ENCODE measurements around the gene PAPOLG.

Gene PAPOLG

GRCh38 chr2:60834270-60834717 is 78.2 kb downstream of the PAPOLG start:
- no peak for ATAC-seq
- TF ChIP-seq ISL1 (CRISPR knock-in tag; IDR thresholded peaks at IDR 0.05) (no peak), RARB (CRISPR knock-in tag; IDR thresholded peaks at IDR 0.05) (no peak), TSHZ2 (CRISPR knock-in tag; IDR thresholded peaks at IDR 0.05) (no peak), CSRNP3 (CRISPR knock-in tag; IDR thresholded peaks at IDR 0.05) (no peak), POU6F1 (CRISPR knock-in tag; IDR thresholded peaks at IDR 0.05; ENCODE audit: borderline replicate concordance, low read depth) (no peak)

- ATAC-seq, result no peak
- TF ChIP-seq ESRRG (CRISPR knock-in tag; IDR thresholded peaks at IDR 0.05), result no peak
- TF ChIP-seq ISL1 (CRISPR knock-in tag; IDR thresholded peaks at IDR 0.05), result no peak
- no peak for TF ChIP-seq ZFP30 (CRISPR knock-in tag; IDR thresholded peaks at IDR 0.05)
- TF ChIP-seq ZC3H10 (CRISPR knock-in tag; IDR thresholded peaks at IDR 0.05), result no peak
- TF ChIP-seq PATZ1 (CRISPR knock-in tag; IDR thresholded peaks at IDR 0.05; ENCODE audit: borderline replicate concordance), result no peak
- TF ChIP-seq ARNTL (CRISPR knock-in tag; IDR thresholded peaks at IDR 0.05; ENCODE audit: borderline replicate concordance, low read depth), result no peak
- no peak for TF ChIP-seq TCF4 (CRISPR knock-in tag; IDR thresholded peaks at IDR 0.05; ENCODE audit: borderline replicate concordance)
- no peak for TF ChIP-seq CREB5 (CRISPR knock-in tag; IDR thresholded peaks at IDR 0.05; ENCODE audit: low read depth)
- TF ChIP-seq RARB (CRISPR knock-in tag; IDR thresholded peaks at IDR 0.05), result no peak
- TF ChIP-seq ZNF565 (CRISPR knock-in tag; conservative IDR thresholded peaks at IDR 0.05; ENCODE audit: low read depth), result no peak
- no peak for TF ChIP-seq ZNF8 (CRISPR knock-in tag; IDR thresholded peaks at IDR 0.05)
Observed at GRCh38 chr2:60836491-60836890, 80.4 kb downstream of the PAPOLG start.

GRCh38 chr2:60837123-60837522 is 81.1 kb downstream of the PAPOLG start:
- TF ChIP-seq ZNF565 (CRISPR knock-in tag; conservative IDR thresholded peaks at IDR 0.05; ENCODE audit: low read depth) (no peak), OSR1 (CRISPR knock-in tag; IDR thresholded peaks at IDR 0.05) (no peak), BACH2 (CRISPR knock-in tag; IDR thresholded peaks at IDR 0.05; ENCODE audit: borderline replicate concordance) (no peak), ARNTL (CRISPR knock-in tag; IDR thresholded peaks at IDR 0.05; ENCODE audit: borderline replicate concordance, low read depth) (no peak), CSDC2 (CRISPR knock-in tag; IDR thresholded peaks at IDR 0.05) (no peak), CSRNP3 (CRISPR knock-in tag; IDR thresholded peaks at IDR 0.05) (no peak), TCF4 (CRISPR knock-in tag; IDR thresholded peaks at IDR 0.05; ENCODE audit: borderline replicate concordance) (no peak), ZC3H10 (CRISPR knock-in tag; IDR thresholded peaks at IDR 0.05) (no peak), RARB (CRISPR knock-in tag; IDR thresholded peaks at IDR 0.05) (no peak), TOX (CRISPR knock-in tag; IDR thresholded peaks at IDR 0.05; ENCODE audit: borderline replicate concordance) (no peak), ZNF8 (CRISPR knock-in tag; IDR thresholded peaks at IDR 0.05) (no peak), ZFP3 (CRISPR knock-in tag; IDR thresholded peaks at IDR 0.05) (no peak), ZFP30 (CRISPR knock-in tag; IDR thresholded peaks at IDR 0.05) (no peak)
- ATAC-seq, result no peak
